Non-pigmented ciliary epithelial cell (primary cell): ENCODE measurements around the gene AQP6.

Source experiments
- DNase-seq: peaks from one replicate; pipeline ENCODE4 v3.0.0-alpha.2; 2010; ENCODE audit warnings: low read depth

Gene AQP6, protein sequence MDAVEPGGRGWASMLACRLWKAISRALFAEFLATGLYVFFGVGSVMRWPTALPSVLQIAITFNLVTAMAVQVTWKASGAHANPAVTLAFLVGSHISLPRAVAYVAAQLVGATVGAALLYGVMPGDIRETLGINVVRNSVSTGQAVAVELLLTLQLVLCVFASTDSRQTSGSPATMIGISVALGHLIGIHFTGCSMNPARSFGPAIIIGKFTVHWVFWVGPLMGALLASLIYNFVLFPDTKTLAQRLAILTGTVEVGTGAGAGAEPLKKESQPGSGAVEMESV

DNA sequence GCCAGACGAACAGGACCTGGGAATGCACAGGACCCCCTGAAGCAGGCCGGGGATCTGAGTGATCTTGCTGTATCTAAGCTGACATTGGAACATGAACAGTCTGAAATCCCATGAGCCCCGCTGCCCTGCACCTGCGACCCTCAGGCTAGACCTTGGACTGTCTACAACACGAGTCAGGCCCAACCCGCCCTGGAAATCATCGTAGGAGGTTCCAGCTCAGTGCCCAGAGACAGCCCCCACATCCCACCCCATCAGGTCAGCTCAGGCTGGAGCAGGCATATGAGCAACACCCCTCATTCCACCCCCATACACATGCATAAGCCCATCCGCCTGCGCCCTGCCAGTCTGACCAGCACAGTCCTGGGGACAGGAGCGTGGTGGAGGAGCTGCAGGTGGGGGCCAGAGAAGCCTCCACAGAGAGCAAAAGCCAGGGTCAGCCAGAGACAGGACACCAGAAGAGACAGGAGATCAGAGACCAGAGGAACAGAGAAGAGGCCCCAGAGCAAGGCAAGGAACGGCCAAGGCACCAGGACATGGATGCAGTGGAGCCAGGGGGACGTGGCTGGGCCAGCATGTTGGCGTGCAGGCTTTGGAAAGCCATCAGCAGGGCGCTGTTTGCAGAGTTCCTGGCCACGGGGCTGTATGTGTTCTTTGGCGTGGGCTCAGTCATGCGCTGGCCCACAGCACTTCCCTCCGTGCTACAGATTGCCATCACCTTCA, at the start of gene AQP6:
AQP6 (plus strand) TSS at position 307 of the 720 bp plus-strand sequence; CDS start at position 534, 227 bp downstream.
- no peak for DNase-seq

DNA sequence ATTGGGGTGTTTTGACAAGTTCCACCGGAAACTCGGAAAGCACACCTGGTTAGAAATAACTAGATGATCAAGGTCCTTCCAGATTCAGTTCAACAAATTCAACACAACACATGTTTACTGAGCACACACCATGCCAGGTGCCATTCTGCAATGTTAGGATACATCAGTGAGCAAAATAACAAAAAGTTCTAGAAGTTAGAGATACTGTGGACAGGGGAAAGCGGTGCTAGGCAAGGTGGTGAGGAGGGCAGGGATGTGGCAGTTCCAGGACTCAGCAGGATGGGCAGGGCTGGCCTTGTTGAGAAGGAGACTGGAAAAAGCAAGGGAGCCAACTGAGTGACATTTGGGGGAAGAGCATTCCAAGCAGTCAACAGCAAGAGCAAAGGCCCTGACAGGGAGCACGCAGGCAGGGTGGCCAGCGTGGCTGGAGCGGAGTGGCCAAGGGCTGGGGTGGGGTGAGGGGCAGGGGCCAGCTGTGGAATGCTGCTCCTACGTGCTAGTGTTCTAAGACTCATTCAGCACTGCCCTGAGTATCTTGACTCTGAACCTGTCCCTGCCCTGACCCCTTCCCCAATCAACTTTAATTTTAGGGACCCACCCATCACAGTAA, 49.6 kb upstream of the AQP6 start:
- no peak for DNase-seq

DNA sequence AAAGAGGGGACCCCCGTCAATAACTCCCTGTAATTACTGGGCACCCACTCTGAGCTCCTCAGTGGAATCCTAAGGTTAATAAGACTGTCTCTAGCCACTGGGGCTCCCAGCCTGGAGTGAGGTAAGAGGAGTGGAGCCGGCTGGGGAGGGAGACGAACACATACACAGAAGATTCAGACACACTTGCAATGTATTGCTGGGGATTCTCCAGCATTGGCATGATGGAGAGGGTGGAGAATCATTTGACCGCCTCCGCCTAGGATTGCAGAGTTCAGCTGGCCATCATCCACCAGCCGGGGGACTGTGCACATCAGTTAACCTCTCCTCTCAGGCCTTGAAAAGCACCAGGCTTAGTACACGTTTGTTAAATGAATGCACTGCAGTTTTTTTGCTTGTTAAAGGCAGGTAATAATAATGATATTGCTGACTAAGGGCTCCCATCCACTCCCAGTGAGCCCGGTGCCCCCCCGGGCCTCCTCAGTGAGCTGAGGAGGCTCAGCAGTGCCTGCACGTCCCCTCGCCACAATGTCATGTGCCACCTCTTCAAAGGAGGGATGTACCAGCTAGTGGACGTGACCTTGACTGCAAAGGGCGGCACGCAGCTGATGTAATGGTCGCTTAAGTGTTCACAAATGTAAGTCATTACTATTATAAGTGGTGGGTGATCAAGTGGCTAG, 48.7 kb upstream of the AQP6 start:
- DNase-seq, result no peak

DNA sequence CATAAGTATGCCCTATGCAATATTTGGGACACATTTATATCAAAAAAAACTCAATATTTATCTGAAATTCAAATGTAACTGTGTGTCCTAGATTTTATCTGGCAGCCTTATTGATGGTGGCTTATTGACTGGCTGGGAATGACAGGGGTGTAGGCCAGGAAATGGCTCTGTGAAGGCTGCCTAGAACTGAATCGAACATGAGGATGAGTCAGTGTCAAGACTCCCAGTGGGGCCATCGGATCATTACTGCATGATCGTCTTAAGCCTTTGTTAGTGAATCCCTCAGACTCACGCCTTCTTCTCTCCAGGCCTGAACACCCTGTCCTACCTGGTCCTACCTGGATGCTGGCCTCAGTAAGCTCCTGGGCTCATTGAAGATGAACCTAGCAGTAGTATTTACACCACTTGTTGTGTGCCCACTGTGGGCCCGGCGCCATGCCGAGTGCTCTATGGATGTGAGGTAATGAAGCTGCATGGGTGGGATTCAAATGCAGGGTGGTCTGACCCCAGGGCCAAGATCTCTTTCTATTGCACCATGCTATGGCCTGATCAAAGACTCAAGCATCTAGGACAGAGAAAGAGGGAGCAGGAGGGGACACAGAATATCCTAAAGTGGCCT, 48.0 kb upstream of the AQP6 start:
- DNase-seq, result no peak

DNA sequence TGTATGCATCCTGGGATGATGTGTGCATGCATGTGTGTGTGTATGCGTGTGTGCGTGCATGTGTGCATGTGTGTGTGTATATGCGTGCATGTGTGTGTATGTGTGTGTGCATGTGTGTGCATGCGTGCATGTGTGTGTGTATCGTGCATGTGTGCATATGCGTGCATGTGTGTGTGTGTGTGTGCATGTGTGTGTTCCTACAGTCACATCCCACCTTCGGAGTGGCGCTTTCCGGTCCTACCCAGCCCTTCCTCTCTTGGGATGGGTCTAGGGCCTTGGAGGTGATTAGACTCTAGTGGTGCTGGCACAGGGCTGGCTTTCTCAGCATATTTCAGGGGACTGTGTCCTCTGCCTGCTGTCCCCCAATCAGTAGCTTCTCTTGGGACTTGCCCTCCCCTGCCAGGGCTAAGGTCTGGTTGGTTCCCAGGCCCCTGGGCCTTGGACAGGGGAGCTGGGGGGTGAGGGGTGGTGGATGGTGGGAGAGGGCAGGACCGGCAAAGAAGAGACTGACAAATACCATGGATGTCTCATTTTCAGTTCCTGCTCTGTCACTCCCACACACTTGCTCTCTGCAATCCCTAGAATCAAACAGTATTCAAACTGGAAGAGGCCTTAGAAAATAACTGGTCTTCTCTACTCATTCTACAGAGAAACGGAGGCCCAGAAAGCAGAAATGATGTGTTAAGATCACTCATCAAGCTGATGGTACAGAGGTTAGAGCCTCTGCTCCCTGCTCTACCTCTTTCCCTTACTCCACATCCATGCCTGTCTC, 47.1 kb upstream of the AQP6 start:
- no peak for DNase-seq

- no peak for DNase-seq
Measured at GRCh38 chr12:49928471-49928870, 44.3 kb upstream of the AQP6 start.

DNA sequence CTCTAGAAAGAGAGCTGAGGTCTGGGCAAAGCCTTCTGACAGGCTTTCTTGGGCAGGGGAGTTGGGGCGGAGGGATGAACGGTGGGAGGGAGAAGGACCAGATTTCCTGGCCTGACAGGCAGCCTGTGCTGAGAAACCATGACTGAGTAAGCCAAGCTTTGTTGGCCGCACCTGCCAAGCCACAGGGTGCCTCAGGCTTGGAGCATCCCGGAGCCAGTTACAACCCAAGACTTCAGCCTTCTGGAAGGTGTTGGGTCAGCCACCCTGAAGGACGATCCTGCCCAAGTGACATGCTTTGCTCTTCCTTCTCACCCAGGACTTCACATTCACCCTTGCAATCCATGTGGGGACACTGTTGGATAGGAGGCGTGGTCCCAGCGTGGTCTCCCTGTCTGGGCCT, 43.2 kb upstream of the AQP6 start:
- no peak for DNase-seq

DNA sequence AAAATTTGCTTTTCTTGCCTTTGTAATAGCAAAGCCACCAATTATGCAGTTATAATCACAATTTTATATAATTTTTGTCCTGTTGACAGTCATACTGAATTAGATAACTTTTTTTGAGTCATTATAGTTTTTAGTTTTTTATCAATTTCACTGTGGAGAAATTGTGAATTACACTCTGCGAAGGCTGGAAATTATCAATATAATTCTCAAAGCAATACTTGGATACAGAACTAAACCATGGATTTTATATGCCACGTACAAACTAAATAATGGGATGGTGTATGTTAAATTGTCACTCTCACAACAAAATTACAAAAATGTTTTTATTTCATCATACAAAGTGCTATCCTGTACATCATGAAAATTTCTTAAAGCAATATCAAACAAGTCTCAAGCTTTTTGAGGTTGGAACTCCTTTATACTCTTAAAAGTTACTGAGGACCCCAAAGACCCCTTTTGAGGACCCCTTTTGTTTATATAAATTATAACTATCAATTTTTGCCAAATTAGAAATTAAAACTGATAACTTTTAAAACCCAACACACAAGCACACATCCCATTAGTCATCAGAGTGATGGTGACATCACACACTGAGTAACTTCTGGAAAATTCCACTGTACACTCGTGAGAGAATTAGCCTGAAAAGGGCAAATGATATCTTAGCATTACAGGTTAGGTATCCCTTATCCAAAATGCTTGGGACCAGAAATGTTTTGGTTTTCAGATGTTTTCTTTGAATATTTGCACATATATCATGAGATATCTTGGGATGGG, 42.0 kb upstream of the AQP6 start:
- DNase-seq, result no peak

GRCh38 chr12:49932023-49932422, 40.7 kb upstream of the AQP6 start:
- DNase-seq, result no peak

DNA sequence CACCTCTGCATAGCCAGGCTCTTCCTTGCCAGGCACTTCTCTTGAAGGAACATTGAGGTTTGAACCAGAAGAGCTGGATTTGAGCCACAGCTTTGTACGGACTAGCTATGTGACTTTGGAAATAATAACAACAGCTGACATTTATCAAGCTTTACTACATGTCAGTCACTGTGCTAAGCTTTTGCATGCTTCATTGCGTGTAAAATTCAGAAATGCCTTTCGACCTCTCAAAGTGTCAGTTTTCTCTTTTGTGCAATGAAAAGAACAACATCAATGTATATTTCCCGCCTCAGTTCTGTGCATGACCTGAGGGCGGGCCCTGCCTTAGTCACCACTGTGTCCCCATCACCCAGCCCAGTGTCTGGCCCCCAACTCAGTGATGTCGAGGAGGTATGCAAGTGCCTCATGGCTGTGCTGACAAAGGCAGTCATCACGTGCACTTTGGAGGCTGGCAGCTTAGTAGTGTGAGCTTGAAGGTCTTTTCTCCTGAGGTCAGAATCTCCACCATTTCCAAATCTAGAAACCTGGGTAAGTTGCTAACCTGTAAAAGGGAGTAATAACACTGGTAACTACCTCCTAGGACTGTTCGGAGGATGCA, 40.1 kb upstream of the AQP6 start:
- DNase-seq, result no peak

GRCh38 chr12:49933796-49934195, 39.0 kb upstream of the AQP6 start:
- peak; percentile 31 for DNase-seq

GRCh38 chr12:49934505-49934904, 38.2 kb upstream of the AQP6 start:
- DNase-seq, result no peak

DNA sequence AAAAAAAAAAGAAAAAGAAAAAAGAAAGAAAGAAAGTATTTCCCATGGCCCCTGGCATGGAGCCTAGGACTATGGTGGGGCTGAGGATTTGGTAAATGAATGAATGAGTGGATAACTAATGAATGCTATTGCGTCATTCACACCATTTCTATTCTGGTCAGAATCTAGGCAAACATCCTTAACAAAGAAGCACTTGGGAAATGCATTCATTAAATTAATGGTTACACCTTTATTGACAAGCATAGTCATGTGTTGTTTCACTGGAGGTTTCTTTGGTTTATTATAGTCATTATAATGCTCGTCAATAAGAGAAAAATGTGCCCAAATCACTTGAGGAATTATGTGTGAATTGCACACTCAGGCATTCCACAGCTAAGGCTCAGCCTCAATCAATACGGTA, 35.8 kb upstream of the AQP6 start:
- no peak for DNase-seq

DNA sequence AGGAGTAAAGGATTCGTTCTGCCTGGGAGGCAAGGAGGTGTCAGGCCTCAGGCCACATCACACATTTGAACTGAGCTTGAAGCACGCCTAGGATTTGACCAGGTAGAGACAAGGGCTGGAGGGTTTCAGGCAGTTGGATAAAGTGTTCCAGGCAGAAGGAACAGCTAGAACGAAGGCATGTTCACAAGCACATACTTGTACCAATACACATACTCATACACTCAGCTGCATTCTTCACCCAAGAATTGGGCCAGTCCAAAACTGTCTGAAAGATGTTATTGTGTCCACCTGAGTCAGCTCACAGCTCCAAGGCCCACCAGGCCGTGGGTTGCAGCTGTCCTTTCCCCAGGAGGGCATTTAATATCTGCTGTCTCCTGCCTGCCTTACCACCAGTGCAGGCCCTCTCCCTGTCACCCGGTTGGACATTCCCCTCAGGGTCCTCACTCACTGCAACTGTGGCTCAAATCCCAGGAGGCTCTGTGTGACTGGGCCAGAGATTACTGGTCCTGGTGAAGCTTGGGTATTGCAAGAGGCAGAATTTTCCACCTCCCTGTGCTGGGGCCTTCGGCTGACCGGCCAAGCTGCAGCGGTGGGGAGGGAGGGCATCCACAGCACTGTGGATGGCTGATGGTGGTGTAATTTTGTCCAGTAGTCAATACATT, 35.0 kb upstream of the AQP6 start:
- no peak for DNase-seq

GRCh38 chr12:49939307-49939706, 33.4 kb upstream of the AQP6 start:
- DNase-seq, result no peak

DNA sequence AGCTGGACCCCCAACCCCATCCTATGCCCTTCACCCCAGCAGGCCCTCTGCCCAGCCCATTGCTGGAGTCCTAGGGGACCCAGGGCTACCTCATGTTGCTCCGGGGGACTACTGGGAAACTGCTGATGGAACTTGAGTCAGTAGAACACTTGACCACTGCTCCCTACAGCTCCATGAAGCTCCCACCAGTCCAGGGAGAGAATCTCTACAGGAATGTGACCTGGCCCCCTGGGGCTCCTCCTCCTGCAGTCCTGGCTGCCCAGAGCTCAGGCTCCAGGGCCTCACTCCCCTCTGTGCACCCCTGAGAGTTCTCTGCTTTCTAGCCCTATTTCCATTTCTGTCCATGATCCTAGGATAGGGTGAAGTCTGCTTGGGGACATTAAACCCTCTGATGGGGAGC, 33.0 kb upstream of the AQP6 start:
- DNase-seq, result no peak

DNA sequence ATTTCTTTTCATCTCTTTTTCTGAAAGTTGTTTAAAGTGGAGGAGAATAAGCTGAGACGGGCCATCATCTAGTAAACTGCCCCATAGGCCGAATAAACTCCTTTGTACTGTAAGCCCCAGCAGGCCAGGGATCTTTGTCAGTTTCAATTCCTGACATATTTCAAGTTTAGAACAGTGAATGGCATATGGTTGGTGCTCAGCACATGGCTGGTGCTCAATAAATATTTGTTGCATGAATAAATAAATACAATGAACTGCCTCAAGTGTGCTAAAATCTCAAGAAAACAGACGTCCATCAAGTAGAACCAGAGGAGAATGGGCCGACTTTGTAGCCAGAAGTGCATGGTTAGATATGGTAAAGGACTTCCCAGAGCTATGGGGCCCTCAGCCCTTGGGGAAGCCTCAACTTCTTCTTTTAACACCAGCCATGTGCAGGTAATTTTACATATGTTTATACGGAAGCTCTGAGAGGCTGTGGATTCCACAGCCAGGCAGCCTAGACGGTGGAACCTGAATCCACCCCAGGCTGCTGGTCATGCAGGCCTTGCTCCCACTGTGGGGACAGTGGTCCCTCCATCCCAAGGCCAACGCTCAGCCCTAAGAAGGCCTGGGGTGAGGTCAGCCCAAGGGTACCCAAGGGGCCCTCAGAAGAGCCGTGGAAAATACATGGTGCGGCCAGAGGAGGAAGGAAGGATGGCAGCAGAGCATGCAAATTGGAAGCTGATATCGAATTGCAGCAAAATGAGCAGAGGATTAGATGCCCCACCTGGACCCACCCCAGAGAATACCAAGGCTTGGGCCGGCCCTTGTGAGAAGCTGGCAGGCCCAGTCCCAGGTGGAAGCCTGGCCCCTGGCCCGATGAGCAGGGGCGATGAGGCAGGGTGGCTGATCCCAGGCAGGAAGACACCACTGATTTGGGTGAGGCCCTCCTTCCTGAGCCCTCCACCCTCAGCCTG, 30.9 kb upstream of the AQP6 start:
- no peak for DNase-seq

DNA sequence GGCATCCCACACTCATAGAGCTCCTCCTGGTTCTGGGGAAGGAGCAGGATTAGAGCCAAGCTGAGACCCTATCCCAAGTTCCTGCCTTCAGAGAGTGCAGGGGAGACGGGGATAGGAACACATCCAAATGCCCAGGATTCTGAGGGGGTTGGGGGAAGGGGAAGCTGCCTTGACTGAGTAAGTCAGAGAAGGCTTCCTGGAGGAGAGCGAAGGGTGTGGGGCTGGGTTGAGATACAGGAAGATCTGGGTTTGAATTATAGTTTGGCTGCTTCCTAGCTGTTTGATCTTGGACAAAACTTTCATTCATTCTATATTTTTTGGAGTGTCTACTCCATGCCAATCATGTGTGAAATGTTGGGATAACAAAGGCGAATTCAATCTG, 30.2 kb upstream of the AQP6 start:
- DNase-seq, result no peak
